ENCODE measurements around the gene HIRA.

DNA sequence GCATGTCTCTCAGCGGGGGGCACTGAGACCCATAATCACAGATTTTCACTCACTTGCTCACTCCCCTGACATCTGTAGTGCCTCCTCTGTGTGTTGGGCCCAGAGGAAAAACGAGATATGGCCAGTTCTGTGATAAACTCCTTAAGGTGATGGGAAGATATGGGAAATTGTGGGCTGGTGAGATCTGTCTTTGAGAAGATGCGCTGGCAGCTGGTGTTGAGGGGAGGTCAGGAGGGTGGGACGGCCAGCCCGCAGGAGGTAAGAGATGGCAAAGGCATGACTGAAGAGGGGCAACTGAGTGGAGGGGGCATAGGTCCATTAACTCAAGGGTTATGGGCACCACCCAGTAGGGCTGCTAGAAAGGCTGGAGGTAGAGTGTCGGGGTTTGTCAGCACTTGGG lies 79.9 kb downstream of the HIRA start:
- TF ChIP-seq, protein P1, sequence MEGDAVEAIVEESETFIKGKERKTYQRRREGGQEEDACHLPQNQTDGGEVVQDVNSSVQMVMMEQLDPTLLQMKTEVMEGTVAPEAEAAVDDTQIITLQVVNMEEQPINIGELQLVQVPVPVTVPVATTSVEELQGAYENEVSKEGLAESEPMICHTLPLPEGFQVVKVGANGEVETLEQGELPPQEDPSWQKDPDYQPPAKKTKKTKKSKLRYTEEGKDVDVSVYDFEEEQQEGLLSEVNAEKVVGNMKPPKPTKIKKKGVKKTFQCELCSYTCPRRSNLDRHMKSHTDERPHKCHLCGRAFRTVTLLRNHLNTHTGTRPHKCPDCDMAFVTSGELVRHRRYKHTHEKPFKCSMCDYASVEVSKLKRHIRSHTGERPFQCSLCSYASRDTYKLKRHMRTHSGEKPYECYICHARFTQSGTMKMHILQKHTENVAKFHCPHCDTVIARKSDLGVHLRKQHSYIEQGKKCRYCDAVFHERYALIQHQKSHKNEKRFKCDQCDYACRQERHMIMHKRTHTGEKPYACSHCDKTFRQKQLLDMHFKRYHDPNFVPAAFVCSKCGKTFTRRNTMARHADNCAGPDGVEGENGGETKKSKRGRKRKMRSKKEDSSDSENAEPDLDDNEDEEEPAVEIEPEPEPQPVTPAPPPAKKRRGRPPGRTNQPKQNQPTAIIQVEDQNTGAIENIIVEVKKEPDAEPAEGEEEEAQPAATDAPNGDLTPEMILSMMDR (IDR thresholded peaks at IDR 0.05 in 8 of 11, conservative IDR thresholded peaks at IDR 0.05 in 3 of 11) = no peak
- TF ChIP-seq POLR2A (IDR thresholded peaks at IDR 0.05) (no peak), POLR2AphosphoS5 (IDR thresholded peaks at IDR 0.05) (no peak)
